NCI-H2029 (cell line): ENCODE measurements around the gene KCNIP3.
"Not testable (repeated sequence)": the region's sequence is repeated elsewhere in the genome, so short reads cannot be mapped to it uniquely, and the experiment has no call there.

ENCODE experiments used
- DNase-seq: peaks from one replicate; lab custom pipeline; 2025; lab: John Stamatoyannopoulos, UW

The KCNIP3 gene

GRCh38 chr2:95346738-95347671, 49.9 kb downstream of the KCNIP3 start:
- DNase-seq = no peak

GRCh38 chr2:95347681-95348608, 50.8 kb downstream of the KCNIP3 start:
- DNase-seq = no peak

- DNase-seq = no peak
Measured at GRCh38 chr2:95348609-95349567, 51.7 kb downstream of the KCNIP3 start.

- no peak for DNase-seq
Measured at GRCh38 chr2:95349568-95350322, 52.6 kb downstream of the KCNIP3 start.

- DNase-seq = no peak
Measured at GRCh38 chr2:95350368-95350767, 53.2 kb downstream of the KCNIP3 start.

- DNase-seq = no peak
Measured at GRCh38 chr2:95350774-95351597, 53.8 kb downstream of the KCNIP3 start.

- no peak for DNase-seq
Measured at GRCh38 chr2:95351598-95351915, 54.4 kb downstream of the KCNIP3 start.

GRCh38 chr2:95352310-95353054, 55.3 kb downstream of the KCNIP3 start:
- no peak for DNase-seq

- no peak for DNase-seq
Measured at GRCh38 chr2:95353055-95353575, 56.0 kb downstream of the KCNIP3 start.

GRCh38 chr2:95353613-95354468, 56.7 kb downstream of the KCNIP3 start:
- DNase-seq = no peak

- no peak for DNase-seq
Measured at GRCh38 chr2:95354469-95354901, 57.3 kb downstream of the KCNIP3 start.

- no peak for DNase-seq
Measured at GRCh38 chr2:95354925-95355324, 57.8 kb downstream of the KCNIP3 start.

GRCh38 chr2:95355486-95355885, 58.3 kb downstream of the KCNIP3 start:
- DNase-seq = not testable (repeated sequence)

GRCh38 chr2:95356821-95357700, 59.9 kb downstream of the KCNIP3 start:
- DNase-seq = no peak

- no peak for DNase-seq
Measured at GRCh38 chr2:95357717-95358280, 60.7 kb downstream of the KCNIP3 start.

GRCh38 chr2:95359031-95359430, 61.9 kb downstream of the KCNIP3 start:
- no peak for DNase-seq

GRCh38 chr2:95359501-95359930, 62.4 kb downstream of the KCNIP3 start:
- no peak for DNase-seq
